ENCODE data around the gene UBAC1. TPM values are rescaled to one million over a fixed set of nuclear protein-coding genes. Genes with fewer than 3 reads are reported as not detected.

The UBAC1 gene
- total RNA-seq, 1 experiment from 2014 or later, result 55.4 TPM

DNA sequence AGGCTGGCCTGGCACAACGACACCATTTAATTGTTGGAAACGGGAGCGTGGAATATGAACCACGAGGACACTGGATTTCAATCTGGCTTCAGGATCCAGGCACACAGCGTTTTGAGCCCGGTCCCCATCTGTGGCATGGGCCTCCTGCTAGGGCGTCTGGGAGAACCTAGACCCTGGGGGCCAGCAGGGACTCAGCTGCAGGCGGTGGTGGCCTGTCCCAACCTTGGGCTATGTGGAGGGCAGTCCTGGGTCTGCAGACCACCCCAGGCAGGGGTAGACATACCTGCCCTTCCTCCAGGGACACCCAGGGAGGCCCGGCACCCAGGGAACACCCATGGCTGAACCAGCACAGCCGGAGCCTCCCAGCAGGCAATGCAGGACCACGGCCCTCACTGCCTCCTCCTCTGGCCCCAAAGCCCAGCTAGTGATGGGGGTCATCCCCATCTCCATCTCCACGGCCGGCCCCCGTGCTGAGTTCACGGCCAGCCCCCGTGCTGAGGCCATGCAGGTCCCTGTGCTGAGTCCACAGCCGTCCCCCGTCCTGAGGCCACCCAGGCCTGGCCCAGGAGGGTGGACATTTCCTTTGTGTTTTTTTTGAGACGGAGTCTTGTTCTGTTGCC is 18.5 kb upstream of the UBAC1 start:
- Mint-ChIP-seq H3K9me3 (ENCODE audit: unreplicated experiment) (no peaks in the 10 kb centered on the region), H3K27me3 (ENCODE audit: insufficient read depth, unreplicated experiment) (peaks cover 2% of the 10 kb centered on the region), H3K4me3 (ENCODE audit: unreplicated experiment) (no peak overlapping the region), H3K36me3 (ENCODE audit: insufficient read depth, unreplicated experiment) (no peaks in the 10 kb centered on the region), H3K4me1 (ENCODE audit: low read depth, unreplicated experiment) (no peaks in the 10 kb centered on the region), H3K27ac (ENCODE audit: unreplicated experiment) (no peak overlapping the region)
- no peak for DNase-seq
- Histone ChIP-seq H3K4me3 (ENCODE audit: low read depth, low read length) (no peak overlapping the region), H3K4me1 (no peaks in the 10 kb centered on the region), H3K9me3 (no peaks in the 10 kb centered on the region), H3K27me3 (replicated peaks; ENCODE audit: control insufficient read depth, insufficient read depth, low read length) (no peaks in the 10 kb centered on the region), H3K36me3 (ENCODE audit: control insufficient read depth, insufficient read depth, low read length) (no peaks in the 10 kb centered on the region)
- ChIA-PET POLR2A (no interaction called here), CTCF (no interaction called here)
- BruUV-seq (replicated peaks), result no TSS peak
- TF ChIP-seq CTCF (IDR thresholded peaks at IDR 0.05; ENCODE audit: insufficient read depth in 1 of 2, low read depth in 1 of 2, low read length in 1 of 2, severe bottlenecking in 1 of 2, unreplicated experiment in 1 of 2), result no peak
- intact Hi-C loops (cut with micrococcal nuclease; ENCODE audit: unreplicated experiment), result no loop called here

DNA sequence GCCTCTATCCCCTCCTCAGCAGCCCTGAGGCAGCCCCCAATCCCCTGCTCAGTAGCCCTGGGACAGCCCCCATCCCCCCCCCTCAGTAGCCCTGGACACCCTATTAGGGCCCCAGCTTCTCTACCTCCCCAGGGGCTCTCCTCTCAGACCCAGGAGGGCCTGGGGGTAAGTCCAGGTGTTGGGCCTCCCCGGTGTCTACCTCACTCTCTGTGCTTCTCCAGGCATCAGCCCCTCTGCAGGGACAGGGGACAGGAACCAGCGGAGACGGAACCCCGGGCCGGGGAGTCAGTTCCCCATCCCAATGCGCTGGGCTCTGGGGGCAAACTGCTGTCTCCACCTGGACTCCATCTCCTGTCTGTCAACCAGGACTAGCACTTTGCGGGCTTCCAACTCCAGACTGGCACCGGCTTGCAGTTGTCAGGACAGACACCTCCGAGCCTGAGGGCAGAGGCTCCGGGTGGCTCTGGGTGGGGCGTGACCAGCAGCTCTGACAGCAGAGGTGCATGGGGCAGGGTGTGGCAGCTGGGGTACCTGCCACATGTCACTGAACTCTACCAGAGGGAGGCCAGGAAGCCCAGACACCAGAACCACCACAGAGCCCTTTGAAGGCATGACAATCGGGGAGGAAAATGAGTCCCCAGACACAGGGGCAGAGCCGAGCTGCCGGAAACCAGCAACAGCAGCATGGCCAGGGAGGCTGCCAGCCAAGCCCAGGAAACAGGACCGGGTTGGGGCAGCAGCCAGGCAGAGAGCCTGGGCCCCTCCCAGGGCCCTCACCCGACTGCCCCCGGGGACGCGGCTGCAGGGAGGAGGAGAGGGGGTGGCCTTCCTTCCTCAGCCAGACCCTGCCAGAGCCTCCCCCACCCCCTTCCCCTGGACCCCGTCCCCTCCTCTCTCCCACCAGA is 17.7 kb upstream of the UBAC1 start:
- Histone ChIP-seq H3K27me3 (replicated peaks; ENCODE audit: control insufficient read depth, insufficient read depth, low read length) (no peaks in the 10 kb centered on the region), H3K9me3 (no peaks in the 10 kb centered on the region), H3K4me1 (no peaks in the 10 kb centered on the region), H3K4me3 (ENCODE audit: low read depth, low read length) (no peak overlapping the region), H3K36me3 (ENCODE audit: control insufficient read depth, insufficient read depth, low read length) (no peaks in the 10 kb centered on the region)
- peaks cover 2% of the 10 kb centered on the region for H3K27me3 Mint-ChIP-seq (ENCODE audit: insufficient read depth, unreplicated experiment)
- ChIA-PET POLR2A (no interaction called here), CTCF (no interaction called here)
- H3K36me3 Mint-ChIP-seq (ENCODE audit: insufficient read depth, unreplicated experiment), result no peaks in the 10 kb centered on the region
- no peaks in the 10 kb centered on the region for H3K4me1 Mint-ChIP-seq (ENCODE audit: low read depth, unreplicated experiment)
- intact Hi-C loops (cut with micrococcal nuclease; ENCODE audit: unreplicated experiment), result no loop called here
- no peak for DNase-seq
- H3K4me3 Mint-ChIP-seq (ENCODE audit: unreplicated experiment), result no peak overlapping the region
- no peak overlapping the region for H3K27ac Mint-ChIP-seq (ENCODE audit: unreplicated experiment)
- no peak for TF ChIP-seq CTCF (IDR thresholded peaks at IDR 0.05; ENCODE audit: insufficient read depth in 1 of 2, low read depth in 1 of 2, low read length in 1 of 2, severe bottlenecking in 1 of 2, unreplicated experiment in 1 of 2)
- BruUV-seq (replicated peaks), result no TSS peak
- no peaks in the 10 kb centered on the region for H3K9me3 Mint-ChIP-seq (ENCODE audit: unreplicated experiment)

DNA sequence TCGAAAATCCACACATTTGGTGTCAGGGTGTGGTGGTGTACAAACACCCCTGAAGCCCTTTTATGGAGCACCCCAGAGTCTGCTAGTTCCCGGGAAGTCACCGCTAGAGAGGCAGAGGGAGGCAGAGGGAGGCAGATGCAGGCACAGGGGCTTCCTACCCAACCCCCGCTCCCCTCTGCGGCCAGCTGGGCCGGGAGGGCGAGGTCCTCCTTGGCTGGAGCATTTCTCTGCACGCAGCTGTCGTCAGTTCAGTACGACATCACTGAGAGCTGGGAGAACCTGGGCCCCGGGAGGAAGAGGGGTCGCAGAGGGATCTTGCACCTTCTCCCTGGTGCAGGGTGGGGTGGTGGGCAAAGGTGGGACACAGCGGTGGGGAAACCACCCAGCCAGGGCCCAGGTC is 15.8 kb upstream of the UBAC1 start:
- H3K4me1 ChIP-seq, result no peaks in the 10 kb centered on the region
- no peak overlapping the region for H3K4me3 ChIP-seq (ENCODE audit: low read depth, low read length)
- Mint-ChIP-seq H3K4me1 (ENCODE audit: low read depth, unreplicated experiment) (no peaks in the 10 kb centered on the region), H3K27ac (ENCODE audit: unreplicated experiment) (no peak overlapping the region), H3K27me3 (ENCODE audit: insufficient read depth, unreplicated experiment) (peaks cover 3% of the 10 kb centered on the region), H3K9me3 (ENCODE audit: unreplicated experiment) (no peaks in the 10 kb centered on the region), H3K36me3 (ENCODE audit: insufficient read depth, unreplicated experiment) (no peaks in the 10 kb centered on the region), H3K4me3 (ENCODE audit: unreplicated experiment) (no peak overlapping the region)
- no peak for TF ChIP-seq CTCF (IDR thresholded peaks at IDR 0.05; ENCODE audit: insufficient read depth in 1 of 2, low read depth in 1 of 2, low read length in 1 of 2, severe bottlenecking in 1 of 2, unreplicated experiment in 1 of 2)
- DNase-seq, result no peak
- intact Hi-C loops (cut with micrococcal nuclease; ENCODE audit: unreplicated experiment), result no loop called here
- H3K36me3 ChIP-seq (ENCODE audit: control insufficient read depth, insufficient read depth, low read length), result no peaks in the 10 kb centered on the region
- H3K27me3 ChIP-seq (replicated peaks; ENCODE audit: control insufficient read depth, insufficient read depth, low read length), result no peaks in the 10 kb centered on the region
- ChIA-PET CTCF (interaction anchor here (0.6 kb wide), 1 partner anchor 1702 kb away, joined by 3 read pairs; no protein-coding TSS in a partner anchor), POLR2A (no interaction called here)
- no peaks in the 10 kb centered on the region for H3K9me3 ChIP-seq
- BruUV-seq (replicated peaks), result no TSS peak

All from Caco-2 (cell line).